ENCODE results near the gene FBXW8. TPM values are rescaled to one million over a fixed set of nuclear protein-coding genes. Genes with fewer than 3 reads are reported as not detected.

The FBXW8 gene
- total RNA-seq, 4 donors from 2014 or later, result 7.8 to 29.9 (median 10.3) TPM

DNA sequence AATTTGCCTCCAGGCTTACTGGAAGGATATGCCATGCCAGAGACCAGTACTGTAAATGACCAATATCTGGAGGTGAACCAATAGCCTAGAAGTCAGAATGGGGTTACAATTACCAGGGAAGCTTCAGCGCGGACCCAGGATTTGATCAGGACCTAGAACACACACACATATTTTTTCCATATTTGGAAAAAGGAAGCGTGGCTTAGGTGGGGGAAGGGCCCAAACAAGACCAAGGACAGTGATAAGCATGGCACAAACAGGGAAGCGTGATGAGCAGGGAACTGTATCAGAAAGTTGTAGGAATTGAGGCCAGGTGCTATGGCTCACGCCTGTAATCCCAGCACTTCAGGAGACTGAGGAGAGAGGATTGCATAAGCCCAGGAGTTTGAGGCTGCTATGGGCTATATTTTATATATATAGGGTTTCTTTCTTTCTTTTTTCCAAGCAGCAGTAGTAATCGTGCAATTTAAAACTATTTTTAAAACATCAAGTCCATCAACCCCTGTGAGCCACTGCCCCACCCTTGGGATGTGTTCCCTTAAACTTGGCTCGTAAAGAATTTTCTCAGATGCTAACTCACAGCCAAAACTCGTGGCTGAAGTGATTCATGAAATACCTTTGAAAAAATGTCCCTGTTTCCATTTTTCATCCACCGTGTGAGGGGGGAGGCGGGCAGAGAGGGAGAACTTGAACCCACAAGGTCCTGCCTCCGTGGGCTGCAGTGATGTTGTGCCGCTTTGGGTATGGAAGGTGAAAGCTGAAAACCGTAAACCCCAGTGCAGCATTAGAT, 46.2 kb upstream of the FBXW8 start:
- 50 to 64% methylated on average over 4 to 13 of the region's 13 CpGs for whole genome bisulfite sequencing, 2 donors (ENCODE audit: low coverage in 1 of 2)
- TF ChIP-seq EP300 (IDR thresholded peaks at IDR 0.05; ENCODE audit: low read depth) (no peak), POLR2AphosphoS5 (IDR thresholded peaks at IDR 0.05) (no peak), POLR2A (IDR thresholded peaks at IDR 0.05) (no peak)
- TF ChIP-seq, protein P1, sequence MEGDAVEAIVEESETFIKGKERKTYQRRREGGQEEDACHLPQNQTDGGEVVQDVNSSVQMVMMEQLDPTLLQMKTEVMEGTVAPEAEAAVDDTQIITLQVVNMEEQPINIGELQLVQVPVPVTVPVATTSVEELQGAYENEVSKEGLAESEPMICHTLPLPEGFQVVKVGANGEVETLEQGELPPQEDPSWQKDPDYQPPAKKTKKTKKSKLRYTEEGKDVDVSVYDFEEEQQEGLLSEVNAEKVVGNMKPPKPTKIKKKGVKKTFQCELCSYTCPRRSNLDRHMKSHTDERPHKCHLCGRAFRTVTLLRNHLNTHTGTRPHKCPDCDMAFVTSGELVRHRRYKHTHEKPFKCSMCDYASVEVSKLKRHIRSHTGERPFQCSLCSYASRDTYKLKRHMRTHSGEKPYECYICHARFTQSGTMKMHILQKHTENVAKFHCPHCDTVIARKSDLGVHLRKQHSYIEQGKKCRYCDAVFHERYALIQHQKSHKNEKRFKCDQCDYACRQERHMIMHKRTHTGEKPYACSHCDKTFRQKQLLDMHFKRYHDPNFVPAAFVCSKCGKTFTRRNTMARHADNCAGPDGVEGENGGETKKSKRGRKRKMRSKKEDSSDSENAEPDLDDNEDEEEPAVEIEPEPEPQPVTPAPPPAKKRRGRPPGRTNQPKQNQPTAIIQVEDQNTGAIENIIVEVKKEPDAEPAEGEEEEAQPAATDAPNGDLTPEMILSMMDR (IDR thresholded peaks at IDR 0.05), result no peak
- no peaks in the 10 kb centered on the region for H3K27me3 ChIP-seq
- H3K27ac ChIP-seq, result no peak overlapping the region
- intact Hi-C loops (cut with DNase I; ENCODE audit: low total_unique reads), result no loop called here
- no peak for DNase-seq
- no peaks in the 10 kb centered on the region for H3K36me3 ChIP-seq
- peaks cover 0 to 8% (median 0%) of the 10 kb centered on the region in 4 donors for H3K4me1 ChIP-seq
- H3K9me3 ChIP-seq, result no peaks in the 10 kb centered on the region
- no peak overlapping the region for H3K4me3 ChIP-seq
- in situ Hi-C loops (cut with MboI; ENCODE audit: low pct_ligation_motif_present in 1 of 4, low pct_unique_long_range_greater_than_20kb in 1 of 4, low sequenced_read_pairs in 3 of 4), result no loop called here

DNA sequence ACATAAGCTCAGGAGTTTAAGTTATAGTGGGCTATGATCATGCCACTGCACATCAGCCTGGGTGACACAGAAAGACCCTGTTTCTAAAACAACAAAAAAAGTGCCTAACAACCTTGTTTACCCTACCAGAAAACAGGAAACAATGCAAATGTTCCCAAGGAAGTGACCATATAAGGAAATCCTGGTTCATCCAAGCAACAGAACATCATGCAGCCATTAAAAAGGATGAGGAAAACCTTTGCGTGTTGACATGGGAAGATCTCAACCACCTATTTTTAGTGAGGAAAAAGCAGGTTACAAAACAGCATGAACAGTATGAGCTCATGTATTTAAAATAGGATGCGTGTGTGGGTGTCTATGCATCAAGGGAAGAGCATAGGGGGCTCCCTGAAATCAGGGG, 43.2 kb upstream of the FBXW8 start:
- DNase-seq, result no peak
- 90 to 96% methylated on average over 2 of the region's 2 CpGs for WGBS, 2 donors (ENCODE audit: low coverage in 1 of 2)
- no peak overlapping the region for H3K4me3 ChIP-seq
- in situ Hi-C loops (cut with MboI; ENCODE audit: low pct_ligation_motif_present in 1 of 4, low pct_unique_long_range_greater_than_20kb in 1 of 4, low sequenced_read_pairs in 3 of 4), result no loop called here
- intact Hi-C loops (cut with DNase I; ENCODE audit: low total_unique reads), result no loop called here
- TF ChIP-seq POLR2A (IDR thresholded peaks at IDR 0.05) (no peak), POLR2AphosphoS5 (IDR thresholded peaks at IDR 0.05) (no peak), EP300 (IDR thresholded peaks at IDR 0.05; ENCODE audit: low read depth) (no peak)
- TF ChIP-seq, protein P1 (IDR thresholded peaks at IDR 0.05), result no peak
- no peaks in the 10 kb centered on the region for H3K4me1 ChIP-seq
- no peaks in the 10 kb centered on the region for H3K36me3 ChIP-seq
- no peak overlapping the region for H3K27ac ChIP-seq
- no peaks in the 10 kb centered on the region for H3K27me3 ChIP-seq
- H3K9me3 ChIP-seq, result no peaks in the 10 kb centered on the region

DNA sequence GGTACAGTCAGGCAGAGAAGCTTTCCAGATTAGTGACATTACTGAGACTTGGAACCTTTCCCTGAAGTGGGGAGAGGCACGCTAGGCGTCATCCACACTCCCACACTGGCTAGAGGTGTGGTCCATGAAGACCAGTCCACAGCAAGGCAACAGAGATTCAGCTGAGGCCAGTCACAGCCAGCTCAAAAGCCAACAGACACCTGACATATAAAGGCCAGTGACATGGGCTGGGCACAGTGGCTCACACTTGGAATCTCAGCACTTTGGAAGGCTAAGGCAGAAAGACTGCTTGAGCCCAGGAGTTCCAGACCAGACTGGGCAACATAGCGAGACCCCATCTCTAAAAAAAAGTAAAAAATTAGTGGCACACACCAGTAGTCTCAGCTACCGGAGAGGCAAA, 40.4 kb upstream of the FBXW8 start:
- 73% methylated on average over 4 of the region's 4 CpGs; no CpG with 5 or more reads in 1 of the 2 donors for WGBS, 2 donors (ENCODE audit: low coverage in 1 of 2)

DNA sequence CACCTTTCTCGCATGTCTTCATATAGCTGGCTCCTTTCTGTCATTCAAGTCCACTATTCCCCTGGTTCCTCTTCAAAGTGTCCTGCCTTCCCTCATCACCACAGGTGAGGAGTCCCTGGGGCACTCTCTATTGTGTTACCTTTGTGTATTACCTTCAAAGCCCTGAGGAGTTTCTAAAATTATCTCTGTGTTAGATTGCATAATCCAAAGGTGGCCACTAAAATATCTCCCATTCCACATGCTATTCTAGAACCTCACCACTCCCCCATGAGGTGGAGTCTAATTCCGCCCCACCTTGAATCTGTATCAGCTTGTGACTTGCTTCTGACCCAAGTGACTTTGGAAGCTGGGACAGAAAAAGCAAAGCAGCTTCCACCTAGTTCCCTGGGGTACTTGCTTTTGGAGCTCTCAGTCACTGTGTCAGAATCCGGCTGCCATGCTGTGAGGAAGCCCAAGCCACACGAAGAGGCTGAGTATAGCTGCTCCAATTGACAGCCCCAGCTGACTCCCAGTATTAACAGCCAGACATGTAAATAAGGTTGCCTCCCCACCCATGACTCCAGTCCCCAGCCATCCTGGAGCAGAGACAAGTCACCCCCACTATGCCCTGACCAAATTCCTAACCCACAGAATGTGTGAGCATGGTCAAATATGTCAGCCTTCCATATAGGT, 36.3 kb upstream of the FBXW8 start:
- in situ Hi-C loops (cut with MboI; ENCODE audit: low pct_ligation_motif_present in 1 of 4, low pct_unique_long_range_greater_than_20kb in 1 of 4, low sequenced_read_pairs in 3 of 4), result no loop called here
- Histone ChIP-seq H3K9me3 (peaks cover 0 to 5% of the 10 kb centered on the region in 2 donors), H3K27ac (no peak overlapping the region), H3K4me1 (peaks cover 0 to 13% (median 12%) of the 10 kb centered on the region in 4 donors), H3K27me3 (peaks cover 55% of the 10 kb centered on the region), H3K4me3 (no peak overlapping the region), H3K36me3 (no peaks in the 10 kb centered on the region)
- DNase-seq, result no peak
- intact Hi-C loops (cut with DNase I; ENCODE audit: low total_unique reads), result no loop called here
- 89 to 100% methylated on average over 1 to 4 of the region's 4 CpGs for WGBS, 2 donors (ENCODE audit: low coverage in 1 of 2)
- no peak for TF ChIP-seq EP300 (IDR thresholded peaks at IDR 0.05; ENCODE audit: low read depth)
- TF ChIP-seq POLR2A (IDR thresholded peaks at IDR 0.05), result no peak

More for the DNA sequence above, 40.4 kb upstream of the FBXW8 start:
- Histone ChIP-seq H3K9me3 (peaks cover 0 to 5% of the 10 kb centered on the region in 2 donors), H3K4me1 (no peaks in the 10 kb centered on the region), H3K27me3 (peaks cover 17% of the 10 kb centered on the region), H3K4me3 (no peak overlapping the region), H3K27ac (no peak overlapping the region), H3K36me3 (no peaks in the 10 kb centered on the region)
- TF ChIP-seq, protein P1 (IDR thresholded peaks at IDR 0.05), result no peak
- TF ChIP-seq POLR2AphosphoS5 (IDR thresholded peaks at IDR 0.05) (no peak), EP300 (IDR thresholded peaks at IDR 0.05; ENCODE audit: low read depth) (no peak), POLR2A (IDR thresholded peaks at IDR 0.05) (no peak)
- intact Hi-C loops (cut with DNase I; ENCODE audit: low total_unique reads), result no loop called here
- in situ Hi-C loops (cut with MboI; ENCODE audit: low pct_ligation_motif_present in 1 of 4, low pct_unique_long_range_greater_than_20kb in 1 of 4, low sequenced_read_pairs in 3 of 4), result no loop called here
- DNase-seq, result no peak

Measured in transverse colon (tissue), 4 donors.